GM12878 (cell line): ENCODE results near the gene BLOC1S2. TPM values are rescaled to one million over a fixed set of nuclear protein-coding genes. Genes with fewer than 3 reads are reported as not detected.

Source experiments
- ATAC-seq: fragments of 200-7000 bp; cut with Tn5 transposase; 3 replicates; pipeline ENCODE4 v1.9.1; 2020; ENCODE audit warnings: mild to moderate bottlenecking, moderate library complexity
- BruUV-seq: library from RNA; stranded (reverse); fragments of 400-500 nt; replicated peaks from 2 replicates; lab custom pipeline; 2021; lab: Mats Ljungman, UMichigan
- CTCF ChIA-PET: fragments of 300-600 bp; sonication (Branson Sonifier 250); formaldehyde crosslinking; extraction: SDS; loops from one replicate; lab custom pipeline; 2021; ENCODE audit warnings: inconsistent platforms; lab: Yijun Ruan, JAX
- POLR2A ChIA-PET: fragments of 350-600 bp; formaldehyde crosslinking; extraction: SDS; loops from one replicate; lab custom pipeline; 2021; ENCODE audit warnings: inconsistent platforms; lab: Charles Lee
- RAD21 ChIA-PET: fragments of 300-600 bp; sonication (Branson Sonifier 250); formaldehyde crosslinking; loops from one replicate; lab custom pipeline; 2023; ENCODE audit warnings: antibody characterized with exemption; ENCODE audit not compliant: unreplicated experiment; lab: Charles Lee
- SMC1A ChIA-PET: fragments of 300-600 bp; sonication (Branson Sonifier 250); formaldehyde crosslinking; loops from one replicate; lab custom pipeline; 2023; ENCODE audit not compliant: unreplicated experiment, uncharacterized antibody; lab: Charles Lee
- DNase-seq: peaks from one replicate; pipeline ENCODE4 v3.0.0-alpha.2; 2011; ENCODE audit warnings: low read depth, low spot score
- FAIRE-seq: peaks from 3 replicates; lab custom pipeline; 2011; peaks lifted over from hg19 to GRCh38; lab: Jason Lieb, UNC
- H2AFZ ChIP-seq: 2 replicates; pipeline ENCODE4 v1.6.0; 2011; ENCODE audit warnings: low read depth, low read length, control low read depth; ENCODE audit not compliant: control insufficient read depth
- H3K27ac ChIP-seq: 2 replicates; pipeline ENCODE4 v1.5.1; 2011; ENCODE audit warnings: control low read depth; ENCODE audit not compliant: control insufficient read depth, insufficient read depth
- H3K27me3 ChIP-seq, 2 experiments: replicated peaks in 1 of 2; 2 replicates each; pipeline versions ENCODE4 v1.6.0 to v1.6.1; 2011; ENCODE audit warnings: low read length in 1 of 2; ENCODE audit not compliant: control insufficient read depth in 2 of 2, insufficient read depth in 2 of 2
- H3K36me3 ChIP-seq, 2 experiments: 2 replicates each; pipeline ENCODE4 v1.5.1; 2011; ENCODE audit warnings: low read length in 1 of 2; ENCODE audit not compliant: control insufficient read depth in 2 of 2, insufficient read depth in 2 of 2
- H3K4me1 ChIP-seq: 2 replicates; pipeline ENCODE4 v1.6.1; 2011; ENCODE audit warnings: mild to moderate bottlenecking, low read length, moderate library complexity, mixed read lengths; ENCODE audit not compliant: control insufficient read depth, insufficient read depth
- H3K4me2 ChIP-seq: 2 replicates; pipeline ENCODE4 v1.6.0; 2011; ENCODE audit warnings: control low read depth; ENCODE audit not compliant: control insufficient read depth, insufficient read depth
- H3K4me3 ChIP-seq: fragments of 200-600 bp; sonication (generic); 2 replicates; pipeline ENCODE4 v1.5.1; 2016
- H3K79me2 ChIP-seq: 2 replicates; pipeline ENCODE4 v1.6.0; 2011; ENCODE audit warnings: low read length; ENCODE audit not compliant: control insufficient read depth, insufficient read depth
- H3K9ac ChIP-seq: 2 replicates; pipeline ENCODE4 v1.8.0; 2011; ENCODE audit warnings: low read length, control low read depth, mixed read lengths; ENCODE audit not compliant: control insufficient read depth, insufficient read depth
- H3K9me3 ChIP-seq: replicated peaks from 3 replicates; pipeline ENCODE4 v1.5.1; 2011; ENCODE audit warnings: mild to moderate bottlenecking, low read length; ENCODE audit not compliant: control insufficient read depth, insufficient read depth
- H4K20me1 ChIP-seq: 2 replicates; pipeline ENCODE4 v1.6.0; 2011; ENCODE audit not compliant: control insufficient read depth, insufficient read depth
- ATF3 ChIP-seq: IDR thresholded peaks from 2 replicates; pipeline ENCODE4 v1.6.1; 2011; ENCODE audit warnings: low read depth, mild to moderate bottlenecking, low read length, moderate library complexity, borderline replicate concordance; ENCODE audit errors: extremely low read depth
- HSF1 ChIP-seq: fragments of 150-350 bp; IDR thresholded peaks from 2 replicates; pipeline ENCODE4 v1.6.1; 2014; ENCODE audit warnings: mild to moderate bottlenecking, low read depth, low read length
- NBN ChIP-seq: fragments of 450-650 bp; IDR thresholded peaks from 2 replicates; pipeline ENCODE4 v1.6.1; 2016
- NFIC ChIP-seq: IDR thresholded peaks from 2 replicates; pipeline ENCODE4 v1.6.1; 2012; ENCODE audit warnings: low read depth, mild to moderate bottlenecking, inconsistent platforms, low read length, moderate library complexity
- NR2C1 ChIP-seq: fragments of 450-650 bp; IDR thresholded peaks from 2 replicates; pipeline ENCODE4 v1.6.1; 2017; ENCODE audit warnings: antibody characterized with exemption, mild to moderate bottlenecking, moderate library complexity
- PAX5 ChIP-seq: IDR thresholded peaks from 2 replicates; pipeline ENCODE4 v1.6.1; 2011; ENCODE audit warnings: low read depth, low read length, borderline replicate concordance
- RBBP5 ChIP-seq: fragments of 200-600 bp; sonication (generic); conservative IDR thresholded peaks from 2 replicates; pipeline ENCODE4 v1.6.1; 2016
- SMC3 ChIP-seq: IDR thresholded peaks from 2 replicates; pipeline ENCODE4 v1.6.1; 2011; ENCODE audit warnings: low read length, improper control_type of control experiment, borderline replicate concordance
- ZNF207 ChIP-seq: fragments of 450-650 bp; IDR thresholded peaks from 2 replicates; pipeline ENCODE4 v1.6.1; 2014; ENCODE audit warnings: antibody characterized with exemption, mild to moderate bottlenecking, borderline replicate concordance
- WGBS: methylation state at CpG from one replicate; pipeline ENCODE4 v1.1.6; 2016; ENCODE audit warnings: low lambda C conversion rate; ENCODE audit not compliant: insufficient replicate concordance, insufficient coverage; ENCODE audit errors: missing lambda C conversion rate; 5-methylcytosine and 5-hydroxymethylcytosine counted together
- in situ Hi-C: fragments of 300-500 bp; cut with MboI; formaldehyde crosslinking; loops from 9 replicates; pipeline ENCODE4 v1.14.3; 2018; ENCODE audit warnings: mixed read lengths
- intact Hi-C: fragments of 100-400 bp; cut with micrococcal nuclease; formaldehyde crosslinking; loops from one replicate; pipeline ENCODE4 v1.14.2; 2022; ENCODE audit not compliant: unreplicated experiment
- polyA plus RNA-seq, 11 experiments: library from polyadenylated mRNA; depleted of rRNA in 4 of 11; unstranded in 6 of 11; stranded (reverse) in 5 of 11; fragments of >200 nt; fragmentation: Nextera tagmentation in 4 of 11; fragmentation: Illumina TruSeq in 1 of 11; extraction: Ambion mirVana in 4 of 11; extraction: Trizol in 1 of 11; gene quantifications; 1 replicate in 1 of 11; 2 replicates in 10 of 11; pipeline versions ENCODE4 v1.2.1 to v1.2.3, GENCODE V29; 2011 to 2016; ENCODE audit warnings: inconsistent platforms in 2 of 11, missing spikeins in 2 of 11, low read depth in 1 of 11
- total RNA-seq, 4 experiments: library from RNA; depleted of rRNA in 3 of 4; stranded (reverse); fragments of >200 nt in 3 of 4; fragmentation: Illumina TruSeq in 1 of 4; extraction: Trizol in 1 of 4; gene quantifications; 2 replicates each; pipeline versions ENCODE4 v1.2.1 to v1.2.3, GENCODE V29; 2013 to 2021
- TF ChIP-seq, protein P1 (sequence below): IDR thresholded peaks from 2 replicates; pipeline ENCODE4 v1.6.1; 2011; ENCODE audit warnings: mild to moderate bottlenecking, low read depth, low read length, moderate library complexity; ENCODE audit not compliant: insufficient replicate concordance
- TF ChIP-seq, protein P2 (sequence below): fragments of 450-650 bp; IDR thresholded peaks from 2 replicates; pipeline ENCODE4 v1.6.1; 2018; ENCODE audit warnings: borderline replicate concordance, mild to moderate bottlenecking; ENCODE audit not compliant: partially characterized antibody
- TF ChIP-seq, protein P3 (sequence below): fragments of 450-650 bp; IDR thresholded peaks from 2 replicates; pipeline ENCODE4 v1.6.1; 2014; ENCODE audit warnings: mild to moderate bottlenecking

BLOC1S2 gene
- total and polyA plus RNA-seq, 10 of the 15 experiments (the other 5 are each of a cell fraction or from before 2014, with no cell fraction given) = 58.6 to 164 (median 79.5) TPM

DNA sequence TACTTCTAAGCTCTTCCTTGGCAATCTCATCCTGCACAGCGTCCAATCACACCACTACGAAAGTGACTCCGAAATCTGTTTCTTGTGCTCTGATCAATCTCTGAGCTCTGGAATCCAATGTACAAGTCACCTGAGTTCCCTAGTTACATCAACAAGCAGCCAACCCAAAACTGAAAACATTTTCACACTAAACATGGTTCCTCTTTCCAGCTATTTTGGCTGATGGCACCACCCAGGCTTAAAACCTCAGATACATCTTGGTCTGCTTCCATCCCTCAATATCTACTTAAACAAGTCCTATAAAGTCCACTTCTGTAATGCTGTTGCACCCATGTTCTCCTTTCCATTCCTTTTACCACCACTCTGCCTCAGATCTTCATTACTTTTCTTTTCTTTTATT is 3.6 kb downstream of the BLOC1S2 start:
- POLR2A ChIA-PET = no interaction called here
- DNase-seq (no peak), ATAC-seq (no peak), FAIRE-seq (no peak)
- Histone ChIP-seq H2AFZ (no peak overlapping the region), H3K9me3 (no peaks in the 10 kb centered on the region), H3K27me3 (no peaks in the 10 kb centered on the region), H3K36me3 (peaks cover 0 to 13% of the 10 kb centered on the region in 2 experiments; a peak in 2 of 4 replicates), H3K4me2 (peak overlapping the region; percentile 53), H3K4me1 (peaks cover 8% of the 10 kb centered on the region; the same call in 1 of the 2 replicates), H4K20me1 (no peaks in the 10 kb centered on the region), H3K27ac (peak overlapping the region; percentile 8; the same call in 1 of the 2 replicates), H3K9ac (no peak overlapping the region), H3K4me3 (no peak overlapping the region; the same call in 1 of the 2 replicates), H3K79me2 (peaks cover 47% of the 10 kb centered on the region)
- TF ChIP-seq NBN (no peak), NFIC (no peak), ATF3 (no peak), NR2C1 (no peak), PAX5 (no peak), RBBP5 (no peak), SMC3 (no peak), ZNF207 (no peak), HSF1 (no peak)
- TF ChIP-seq, protein P1, sequence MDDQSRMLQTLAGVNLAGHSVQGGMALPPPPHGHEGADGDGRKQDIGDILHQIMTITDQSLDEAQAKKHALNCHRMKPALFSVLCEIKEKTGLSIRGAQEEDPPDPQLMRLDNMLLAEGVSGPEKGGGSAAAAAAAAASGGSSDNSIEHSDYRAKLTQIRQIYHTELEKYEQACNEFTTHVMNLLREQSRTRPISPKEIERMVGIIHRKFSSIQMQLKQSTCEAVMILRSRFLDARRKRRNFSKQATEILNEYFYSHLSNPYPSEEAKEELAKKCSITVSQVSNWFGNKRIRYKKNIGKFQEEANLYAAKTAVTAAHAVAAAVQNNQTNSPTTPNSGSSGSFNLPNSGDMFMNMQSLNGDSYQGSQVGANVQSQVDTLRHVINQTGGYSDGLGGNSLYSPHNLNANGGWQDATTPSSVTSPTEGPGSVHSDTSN = no peak
- TF ChIP-seq, protein P2, sequence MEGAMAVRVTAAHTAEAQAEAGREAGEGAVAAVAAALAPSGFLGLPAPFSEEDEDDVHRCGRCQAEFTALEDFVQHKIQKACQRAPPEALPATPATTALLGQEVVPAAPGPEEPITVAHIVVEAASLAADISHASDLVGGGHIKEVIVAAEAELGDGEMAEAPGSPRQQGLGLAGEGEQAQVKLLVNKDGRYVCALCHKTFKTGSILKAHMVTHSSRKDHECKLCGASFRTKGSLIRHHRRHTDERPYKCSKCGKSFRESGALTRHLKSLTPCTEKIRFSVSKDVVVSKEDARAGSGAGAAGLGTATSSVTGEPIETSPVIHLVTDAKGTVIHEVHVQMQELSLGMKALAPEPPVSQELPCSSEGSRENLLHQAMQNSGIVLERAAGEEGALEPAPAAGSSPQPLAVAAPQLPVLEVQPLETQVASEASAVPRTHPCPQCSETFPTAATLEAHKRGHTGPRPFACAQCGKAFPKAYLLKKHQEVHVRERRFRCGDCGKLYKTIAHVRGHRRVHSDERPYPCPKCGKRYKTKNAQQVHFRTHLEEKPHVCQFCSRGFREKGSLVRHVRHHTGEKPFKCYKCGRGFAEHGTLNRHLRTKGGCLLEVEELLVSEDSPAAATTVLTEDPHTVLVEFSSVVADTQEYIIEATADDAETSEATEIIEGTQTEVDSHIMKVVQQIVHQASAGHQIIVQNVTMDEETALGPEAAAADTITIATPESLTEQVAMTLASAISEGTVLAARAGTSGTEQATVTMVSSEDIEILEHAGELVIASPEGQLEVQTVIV = no peak
- TF ChIP-seq, protein P3, sequence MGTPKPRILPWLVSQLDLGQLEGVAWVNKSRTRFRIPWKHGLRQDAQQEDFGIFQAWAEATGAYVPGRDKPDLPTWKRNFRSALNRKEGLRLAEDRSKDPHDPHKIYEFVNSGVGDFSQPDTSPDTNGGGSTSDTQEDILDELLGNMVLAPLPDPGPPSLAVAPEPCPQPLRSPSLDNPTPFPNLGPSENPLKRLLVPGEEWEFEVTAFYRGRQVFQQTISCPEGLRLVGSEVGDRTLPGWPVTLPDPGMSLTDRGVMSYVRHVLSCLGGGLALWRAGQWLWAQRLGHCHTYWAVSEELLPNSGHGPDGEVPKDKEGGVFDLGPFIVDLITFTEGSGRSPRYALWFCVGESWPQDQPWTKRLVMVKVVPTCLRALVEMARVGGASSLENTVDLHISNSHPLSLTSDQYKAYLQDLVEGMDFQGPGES = no peak
- intact Hi-C loops = no loop called here
- RAD21 ChIA-PET = no interaction called here
- CTCF ChIA-PET = interaction anchor here (0.6 to 1.3 kb wide), 3 partner anchors 9 to 316 kb away, joined by 3 read pairs; no protein-coding TSS in a partner anchor
- SMC1A ChIA-PET = no interaction called here
- 88% methylated on average over 3 of the region's 3 CpGs for whole genome bisulfite sequencing
- in situ Hi-C loops = no loop called here
- no TSS peak for BruUV-seq
